Measurements from ENCODE around the gene SEMA4B.
"Not testable (repeated sequence)": the region's sequence is repeated elsewhere in the genome, so short reads cannot be mapped to it uniquely, and the experiment has no call there.

SEMA4B gene, protein sequence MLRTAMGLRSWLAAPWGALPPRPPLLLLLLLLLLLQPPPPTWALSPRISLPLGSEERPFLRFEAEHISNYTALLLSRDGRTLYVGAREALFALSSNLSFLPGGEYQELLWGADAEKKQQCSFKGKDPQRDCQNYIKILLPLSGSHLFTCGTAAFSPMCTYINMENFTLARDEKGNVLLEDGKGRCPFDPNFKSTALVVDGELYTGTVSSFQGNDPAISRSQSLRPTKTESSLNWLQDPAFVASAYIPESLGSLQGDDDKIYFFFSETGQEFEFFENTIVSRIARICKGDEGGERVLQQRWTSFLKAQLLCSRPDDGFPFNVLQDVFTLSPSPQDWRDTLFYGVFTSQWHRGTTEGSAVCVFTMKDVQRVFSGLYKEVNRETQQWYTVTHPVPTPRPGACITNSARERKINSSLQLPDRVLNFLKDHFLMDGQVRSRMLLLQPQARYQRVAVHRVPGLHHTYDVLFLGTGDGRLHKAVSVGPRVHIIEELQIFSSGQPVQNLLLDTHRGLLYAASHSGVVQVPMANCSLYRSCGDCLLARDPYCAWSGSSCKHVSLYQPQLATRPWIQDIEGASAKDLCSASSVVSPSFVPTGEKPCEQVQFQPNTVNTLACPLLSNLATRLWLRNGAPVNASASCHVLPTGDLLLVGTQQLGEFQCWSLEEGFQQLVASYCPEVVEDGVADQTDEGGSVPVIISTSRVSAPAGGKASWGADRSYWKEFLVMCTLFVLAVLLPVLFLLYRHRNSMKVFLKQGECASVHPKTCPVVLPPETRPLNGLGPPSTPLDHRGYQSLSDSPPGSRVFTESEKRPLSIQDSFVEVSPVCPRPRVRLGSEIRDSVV

GRCh38 chr15:90201130-90201943 lies at the start of gene SEMA4B:
TSS of gene SEMA4B (plus strand) at chr15:90201330. CDS start at chr15:90201579, 249 bp downstream.
- peak; percentile 77 for DNase-seq (ENCODE audit: low spot score)

DNA sequence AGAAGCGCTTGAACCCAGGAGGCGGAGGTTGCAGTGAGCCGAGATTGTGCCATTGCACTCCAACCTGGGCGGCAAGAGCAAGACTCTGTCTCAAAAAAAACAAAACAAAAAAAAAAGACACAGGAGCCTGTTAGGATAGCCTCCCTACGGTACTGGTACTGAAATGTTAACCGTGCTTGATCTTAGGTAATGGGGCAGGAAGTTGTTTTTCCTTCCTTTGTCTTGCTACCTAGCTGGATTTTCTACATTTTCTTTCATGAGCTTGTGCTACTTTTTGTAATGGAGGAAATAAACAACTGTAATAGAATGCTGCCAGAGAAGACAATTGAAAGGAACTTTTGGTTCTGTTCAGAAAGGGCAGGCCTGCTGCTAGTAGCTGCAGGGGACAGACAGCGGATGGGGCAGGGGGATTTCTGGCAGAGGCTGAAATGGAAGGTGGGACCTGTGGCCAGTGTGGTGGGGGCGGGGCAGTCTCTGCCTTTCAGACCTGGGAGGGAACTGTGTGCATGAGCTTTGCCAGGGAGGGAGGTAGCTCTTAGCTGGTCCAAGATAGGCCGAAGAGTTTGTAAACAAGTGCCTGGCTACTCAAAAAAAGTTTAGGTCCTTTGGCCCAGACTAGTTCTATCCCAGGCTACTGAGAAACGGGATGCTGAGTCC lies 49.0 kb upstream of the SEMA4B start:
- DNase-seq (ENCODE audit: low spot score), result no peak

DNA sequence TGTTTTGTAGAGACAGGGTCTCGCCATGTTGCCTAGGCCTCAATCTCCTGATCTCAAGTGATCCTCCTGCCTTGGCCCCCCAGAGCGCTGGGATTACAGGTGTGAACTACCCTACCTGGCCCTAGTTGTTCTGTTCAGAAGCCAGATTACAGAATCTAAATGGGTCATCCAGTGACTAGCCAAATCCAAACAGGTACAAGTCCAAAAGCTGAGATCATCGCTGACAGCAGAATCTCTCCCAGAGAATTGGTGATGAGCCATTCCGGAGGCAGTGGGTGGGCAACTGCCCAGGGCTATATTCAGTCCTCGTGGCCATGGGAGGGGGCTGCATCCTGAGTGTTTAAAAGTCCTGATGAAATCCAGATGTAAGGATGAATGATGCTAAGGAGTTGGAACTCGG lies 47.5 kb upstream of the SEMA4B start:
- DNase-seq (ENCODE audit: low spot score), result no peak

- DNase-seq (ENCODE audit: low spot score), result no peak
Measured at GRCh38 chr15:90154246-90154645, 46.9 kb upstream of the SEMA4B start.

DNA sequence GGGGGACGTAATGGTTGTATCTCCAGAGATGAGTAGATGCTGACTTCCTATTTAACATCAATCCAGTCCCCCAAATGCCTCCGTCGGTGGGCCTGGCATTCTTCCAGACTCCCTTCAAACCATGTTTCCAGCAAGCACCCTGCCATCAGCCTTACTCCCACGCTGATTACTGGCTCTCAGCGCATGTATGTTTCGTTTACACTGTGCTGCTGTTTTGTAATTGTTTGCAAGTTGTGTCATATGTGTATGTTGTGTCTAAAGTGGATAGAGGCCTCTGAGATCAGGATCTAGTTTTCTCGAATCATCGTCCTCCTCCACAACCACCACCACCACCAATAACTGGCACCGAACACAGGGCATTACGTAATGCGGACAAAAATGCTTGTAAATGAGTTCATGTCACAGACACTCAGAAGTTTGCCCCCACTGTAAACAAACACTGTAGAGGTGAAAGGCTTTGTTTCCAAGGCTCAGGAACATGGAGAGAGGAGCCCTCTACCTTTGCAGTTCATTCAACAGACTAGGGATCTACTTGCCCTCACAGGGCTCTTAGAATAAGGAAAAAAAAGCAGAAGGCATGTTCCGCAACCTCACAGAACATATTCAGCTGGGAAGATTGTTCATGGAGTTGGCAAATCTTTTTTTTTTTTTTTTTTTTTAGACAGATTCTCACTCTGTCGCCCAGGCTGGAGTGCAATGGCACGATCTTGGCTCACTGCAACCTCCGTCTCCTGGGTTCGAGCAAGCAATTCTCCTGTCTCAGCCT lies 46.1 kb upstream of the SEMA4B start:
- DNase-seq (ENCODE audit: low spot score), result peak; percentile 54

DNA sequence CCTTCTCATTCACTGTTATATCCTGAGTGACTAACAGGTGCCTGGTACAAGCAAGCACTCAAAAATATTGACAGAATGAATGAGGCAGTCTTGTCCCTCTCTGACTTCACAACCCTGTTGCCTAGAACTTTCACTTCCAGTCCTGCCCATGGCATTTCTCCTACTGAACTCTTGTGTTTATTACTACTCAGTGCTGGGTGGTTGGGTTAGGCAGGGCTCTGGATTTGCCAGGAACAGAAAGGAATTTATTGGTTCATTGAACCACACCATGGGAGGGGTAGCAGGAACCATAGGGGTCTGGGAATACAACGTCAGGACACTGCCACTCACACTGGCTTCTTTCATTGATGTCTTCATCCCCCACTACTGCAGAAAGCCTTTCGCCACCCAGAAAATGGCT lies 41.9 kb upstream of the SEMA4B start:
- no peak for DNase-seq (ENCODE audit: low spot score)

DNA sequence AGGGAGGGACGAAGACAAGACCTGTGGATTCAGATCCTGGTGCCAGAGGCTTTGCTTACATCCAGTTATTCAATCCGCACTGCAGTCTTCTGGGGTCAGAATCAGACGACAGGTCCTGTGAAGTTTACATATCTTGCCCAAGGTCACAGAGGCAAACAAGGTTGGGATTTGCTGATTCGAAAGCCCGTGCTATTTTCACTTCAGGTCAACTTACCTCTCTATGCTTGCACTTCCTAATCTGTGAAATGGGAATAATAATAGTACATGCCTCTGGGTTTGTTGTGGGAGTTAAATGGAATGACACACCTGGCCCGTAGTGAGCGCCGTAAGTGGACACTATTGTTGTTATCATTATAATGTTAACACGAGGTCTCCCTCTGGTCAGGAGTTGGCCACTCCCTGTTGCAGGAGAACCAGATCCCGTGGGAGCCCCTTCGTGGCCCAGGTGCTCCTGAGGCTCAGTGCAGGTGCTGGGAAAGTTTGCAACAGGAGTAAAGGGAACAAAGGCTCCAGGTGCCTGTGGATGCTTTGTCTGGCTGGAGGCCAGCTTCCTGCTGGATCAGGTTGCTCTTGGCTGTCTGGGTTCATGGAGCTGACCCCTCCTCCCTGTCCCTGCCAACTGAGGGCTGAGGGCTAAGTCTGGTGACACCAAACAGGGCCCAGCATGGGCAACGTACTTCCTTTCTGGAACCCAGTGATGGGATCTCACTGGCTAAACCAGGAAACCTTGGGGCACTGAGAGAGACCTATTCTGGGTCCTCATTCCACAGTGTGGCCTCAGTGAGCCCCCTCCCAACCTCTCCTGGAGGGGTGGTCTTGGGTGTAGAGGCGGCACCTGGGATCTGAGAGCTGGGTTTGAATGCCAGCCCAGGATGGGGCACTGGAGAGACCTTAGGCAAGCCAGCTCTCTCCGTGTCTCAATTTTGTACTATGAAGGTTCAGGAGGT lies 40.1 kb upstream of the SEMA4B start:
- no peak for DNase-seq (ENCODE audit: low spot score)

DNA sequence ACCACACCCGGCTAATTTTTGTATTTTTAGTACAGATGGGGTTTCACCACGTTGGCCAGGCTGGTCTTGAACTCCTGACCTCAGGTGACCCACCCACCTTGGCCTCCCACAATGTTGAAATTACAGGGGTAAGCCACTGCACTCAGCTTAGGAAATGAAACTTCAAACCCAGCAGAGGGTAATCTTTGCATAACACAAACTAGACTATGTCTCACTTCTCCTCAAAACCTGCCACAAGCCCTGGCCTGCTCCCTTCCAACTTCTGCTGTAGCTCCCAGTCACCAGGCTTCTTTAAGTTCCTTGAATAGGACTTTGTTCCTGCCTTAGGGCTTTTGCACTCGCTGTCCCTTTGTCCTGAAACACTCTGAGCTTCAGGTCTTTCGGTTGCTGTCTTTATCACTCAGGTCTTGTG lies 39.2 kb upstream of the SEMA4B start:
- DNase-seq (ENCODE audit: low spot score), result no peak

GRCh38 chr15:90162956-90163355 lies 38.2 kb upstream of the SEMA4B start:
- DNase-seq (ENCODE audit: low spot score), result no peak

DNA sequence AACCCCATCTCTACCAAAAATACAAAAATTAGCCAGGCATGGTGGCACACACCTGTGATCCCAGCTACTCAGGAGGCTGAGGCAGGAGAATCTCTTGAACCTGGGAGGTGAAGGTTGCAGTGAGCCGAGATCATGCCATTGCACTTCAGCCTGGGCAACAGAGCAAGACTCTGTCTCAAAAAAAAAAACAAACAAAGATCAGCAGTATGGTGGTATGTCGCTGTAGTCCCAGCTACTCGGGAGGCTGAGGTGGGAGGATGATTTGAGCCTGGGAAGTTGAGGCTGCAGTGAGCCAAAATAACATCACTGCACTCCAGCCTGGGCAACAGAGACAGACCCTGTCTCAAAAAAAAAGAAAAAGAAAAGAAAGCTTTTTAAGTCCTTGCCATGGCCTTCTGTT lies 36.9 kb upstream of the SEMA4B start:
- DNase-seq (ENCODE audit: low spot score), result not testable (repeated sequence)

DNA sequence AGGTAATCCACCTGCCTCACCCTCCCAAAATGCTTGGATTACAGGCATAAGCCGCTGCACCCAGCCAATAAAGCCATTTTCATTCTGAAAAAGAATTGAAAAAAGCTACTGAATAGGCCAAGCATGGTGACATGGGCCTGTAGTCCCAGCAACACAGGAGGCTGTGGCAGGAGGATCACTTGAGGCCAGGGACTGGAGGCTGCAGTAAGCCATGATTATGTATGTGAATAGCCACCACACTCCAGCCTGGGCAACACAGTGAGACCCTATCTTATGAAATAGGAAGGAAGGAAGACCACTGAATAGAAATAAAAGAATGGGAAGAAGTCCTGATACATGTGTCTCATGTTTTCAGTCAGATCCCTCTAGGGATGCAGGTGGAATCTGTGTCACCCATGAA lies 36.0 kb upstream of the SEMA4B start:
- DNase-seq (ENCODE audit: low spot score), result no peak

GRCh38 chr15:90165659-90166489 lies 35.3 kb upstream of the SEMA4B start:
- DNase-seq (ENCODE audit: low spot score), result peak; percentile 94

GRCh38 chr15:90167121-90167520 lies 34.0 kb upstream of the SEMA4B start:
- DNase-seq (ENCODE audit: low spot score), result no peak

GRCh38 chr15:90171623-90172022 lies 29.5 kb upstream of the SEMA4B start:
- no peak for DNase-seq (ENCODE audit: low spot score)

GRCh38 chr15:90173372-90173771 lies 27.8 kb upstream of the SEMA4B start:
- DNase-seq (ENCODE audit: low spot score), result no peak

DNA sequence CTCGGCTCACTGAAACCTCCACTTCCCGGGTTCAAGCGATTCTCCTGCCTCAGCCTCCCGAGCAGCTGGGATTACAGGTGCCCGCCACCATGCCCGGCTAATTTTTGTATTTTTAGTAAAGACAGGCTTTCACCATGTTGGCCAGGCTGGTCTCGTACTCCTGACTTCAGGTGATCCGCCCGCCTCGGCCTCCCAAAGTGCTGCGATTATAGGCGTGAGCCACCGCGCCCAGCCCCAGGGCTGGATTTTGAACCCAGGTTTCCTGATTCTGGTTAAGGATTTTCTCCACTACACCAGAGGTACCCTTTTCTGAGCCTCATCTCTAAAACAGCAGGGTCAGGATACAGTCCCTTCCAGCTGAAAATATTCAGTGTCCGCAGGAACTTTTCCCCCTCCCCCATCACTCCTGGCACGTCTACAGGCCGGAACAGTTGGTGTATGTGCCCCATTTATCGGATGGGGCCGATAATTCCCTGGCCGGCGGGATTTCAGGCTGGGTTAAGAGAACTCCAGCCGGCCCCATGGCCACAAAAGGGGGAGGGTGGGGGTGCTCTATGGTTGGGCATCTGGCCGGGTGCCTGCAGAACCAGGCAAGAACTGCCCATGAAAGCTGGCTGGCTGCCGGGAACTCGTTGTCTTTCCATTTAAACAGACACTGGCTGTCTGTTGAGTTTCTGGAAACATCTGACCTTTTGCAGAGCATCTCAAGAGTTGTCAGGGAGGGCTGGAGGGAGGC lies 26.8 kb upstream of the SEMA4B start:
- no peak for DNase-seq (ENCODE audit: low spot score)

- no peak for DNase-seq (ENCODE audit: low spot score)
Measured at GRCh38 chr15:90177012-90177411, 24.1 kb upstream of the SEMA4B start.
